ENCODE measurements around the gene MOXD1. TPM values are rescaled to one million over a fixed set of nuclear protein-coding genes. Genes with fewer than 3 reads are reported as not detected.
"Not testable (repeated sequence)": the region's sequence is repeated elsewhere in the genome, so short reads cannot be mapped to it uniquely, and the experiment has no call there.

Gene MOXD1
- polyA plus RNA-seq, 1 of the 3 experiments (the other 2 are of a cell fraction), result 252 TPM

GRCh38 chr6:132270726-132271402 is 130.4 kb downstream of the MOXD1 start (continued):
- TF ChIP-seq ZBTB33 (IDR thresholded peaks at IDR 0.05; ENCODE audit: borderline replicate concordance, low read depth), result no peak
- TF ChIP-seq RAD21 (IDR thresholded peaks at IDR 0.05; ENCODE audit: low read length), result no peak
- no peak for TF ChIP-seq CTCF (IDR thresholded peaks at IDR 0.05)
- TF ChIP-seq TEAD4 (IDR thresholded peaks at IDR 0.05; ENCODE audit: borderline replicate concordance, insufficient read depth), result no peak
- no peak for TF ChIP-seq GABPA (IDR thresholded peaks at IDR 0.05; ENCODE audit: low read depth)
- no peak for TF ChIP-seq FOSL2 (IDR thresholded peaks at IDR 0.05; ENCODE audit: borderline replicate concordance, low read depth)
- no peak for TF ChIP-seq ELF1 (IDR thresholded peaks at IDR 0.05)

GRCh38 chr6:132268666-132269065 is 132.6 kb downstream of the MOXD1 start:
- H3K79me2 ChIP-seq (ENCODE audit: insufficient read depth); H3K4me2 ChIP-seq; H3K36me3 ChIP-seq (replicated peaks in 1 of 2; ENCODE audit: control insufficient read depth in 1 of 2, insufficient read depth in 2 of 2, low read length in 1 of 2); H3K27ac ChIP-seq (ENCODE audit: low read depth in 2 of 2, low read length in 1 of 2); H3K27me3 ChIP-seq (ENCODE audit: insufficient read depth); H3K4me1 ChIP-seq (ENCODE audit: control insufficient read depth in 1 of 2, insufficient read depth in 2 of 2, low read depth in 1 of 2, low read length in 1 of 2); H2AFZ ChIP-seq (ENCODE audit: low read depth); H3K9ac ChIP-seq; H4K20me1 ChIP-seq (ENCODE audit: insufficient read depth); H3F3A ChIP-seq (replicated peaks; ENCODE audit: insufficient read depth); H3K9me3 ChIP-seq; H3K9me2 ChIP-seq; H3K4me3 ChIP-seq (ENCODE audit: low read depth in 2 of 2, low read length in 1 of 2); DNase-seq; POLR2A ChIA-PET: not testable (repeated sequence)
- WGBS (ENCODE audit: low lambda C conversion rate), result 10% methylated on average over 5 of the region's 5 CpGs
- CTCF ChIA-PET, result interaction anchor here (1.2 to 11.5 kb wide), 3 partner anchors 10 to 30 kb away, joined by 4 to 114 read pairs (median 5); no protein-coding TSS in a partner anchor

- Histone ChIP-seq H3F3A (replicated peaks; ENCODE audit: insufficient read depth) (no peaks in the 10 kb centered on the region), H4K20me1 (ENCODE audit: insufficient read depth) (no peaks in the 10 kb centered on the region), H3K4me3 (ENCODE audit: low read depth in 2 of 2, low read length in 1 of 2) (no peak overlapping the region), H3K4me1 (ENCODE audit: control insufficient read depth in 1 of 2, insufficient read depth in 2 of 2, low read depth in 1 of 2, low read length in 1 of 2) (no peaks in the 10 kb centered on the region), H2AFZ (ENCODE audit: low read depth) (no peak overlapping the region; the same call in 1 of the 2 replicates), H3K36me3 (replicated peaks in 1 of 2; ENCODE audit: control insufficient read depth in 1 of 2, insufficient read depth in 2 of 2, low read length in 1 of 2) (no peaks in the 10 kb centered on the region), H3K9ac (no peak overlapping the region), H3K9me2 (no peaks in the 10 kb centered on the region), H3K27me3 (ENCODE audit: insufficient read depth) (peaks cover 4% of the 10 kb centered on the region; the same call in 1 of the 2 replicates), H3K27ac (ENCODE audit: low read depth in 2 of 2, low read length in 1 of 2) (no peak overlapping the region), H3K4me2 (no peak overlapping the region), H3K79me2 (ENCODE audit: insufficient read depth) (no peaks in the 10 kb centered on the region), H3K9me3 (no peaks in the 10 kb centered on the region)
- ChIA-PET POLR2A (no interaction called here), CTCF (interaction anchor here (1.2 to 11.5 kb wide), 3 partner anchors 11 to 216 kb away, joined by 4 to 114 read pairs (median 7); no protein-coding TSS in a partner anchor)
- no peak for DNase-seq
- WGBS (ENCODE audit: low lambda C conversion rate), result 10% methylated on average over 2 of the region's 2 CpGs
- no peak for TF ChIP-seq EZH2phosphoT487 (IDR thresholded peaks at IDR 0.05; ENCODE audit: borderline replicate concordance, low read depth)
- no peak for TF ChIP-seq MXI1 (IDR thresholded peaks at IDR 0.05; ENCODE audit: low read depth, low read length)
- TF ChIP-seq USF2 (IDR thresholded peaks at IDR 0.05; ENCODE audit: borderline replicate concordance, low read depth, low read length), result no peak
- no peak for TF ChIP-seq RXRA (IDR thresholded peaks at IDR 0.05; ENCODE audit: borderline replicate concordance, low read depth)
- no peak for TF ChIP-seq GABPA (IDR thresholded peaks at IDR 0.05; ENCODE audit: low read depth)
- TF ChIP-seq TAF1 (IDR thresholded peaks at IDR 0.05; ENCODE audit: borderline replicate concordance, low read depth, low read length), result no peak
- no peak for TF ChIP-seq FOXM1 (IDR thresholded peaks at IDR 0.05; ENCODE audit: low read depth)
- TF ChIP-seq NRF1 (IDR thresholded peaks at IDR 0.05; ENCODE audit: low read depth, low read length), result no peak
- no peak for TF ChIP-seq USF1 (IDR thresholded peaks at IDR 0.05; ENCODE audit: borderline replicate concordance, low read depth)
- no peak for TF ChIP-seq RFX5 (IDR thresholded peaks at IDR 0.05; ENCODE audit: low read length)
- no peak for TF ChIP-seq TEAD4 (IDR thresholded peaks at IDR 0.05; ENCODE audit: borderline replicate concordance, insufficient read depth)
- no peak for TF ChIP-seq MAX (IDR thresholded peaks at IDR 0.05; ENCODE audit: low read depth)
- TF ChIP-seq JUND (IDR thresholded peaks at IDR 0.05), result no peak
Measured at GRCh38 chr6:132268209-132268608, 133.1 kb downstream of the MOXD1 start.

Measured in SK-N-SH (cell line).